Astrocyte of the cerebellum (primary cell): ENCODE results near the gene NT5C3B.

Source experiments
- DNase-seq: peaks from one replicate; pipeline ENCODE4 v3.0.0-alpha.2; 2011; ENCODE audit warnings: low read depth
- H3K4me3 ChIP-seq: 2 replicates; pipeline ENCODE4 v1.5.1; 2011; ENCODE audit warnings: mild to moderate bottlenecking, low read depth, low read length, moderate library complexity
- in situ Hi-C: cut with HindIII; loops from 2 replicates; pipeline ENCODE4 v1.10.0; 2017; ENCODE audit warnings: low sequenced_read_pairs
- TF ChIP-seq, protein P1 (sequence below): IDR thresholded peaks from 2 replicates; pipeline ENCODE4 v1.5.1; 2012; ENCODE audit warnings: low read length, low read depth, moderate library complexity, mild to moderate bottlenecking; ENCODE audit errors: missing control alignments

NT5C3B gene

DNA sequence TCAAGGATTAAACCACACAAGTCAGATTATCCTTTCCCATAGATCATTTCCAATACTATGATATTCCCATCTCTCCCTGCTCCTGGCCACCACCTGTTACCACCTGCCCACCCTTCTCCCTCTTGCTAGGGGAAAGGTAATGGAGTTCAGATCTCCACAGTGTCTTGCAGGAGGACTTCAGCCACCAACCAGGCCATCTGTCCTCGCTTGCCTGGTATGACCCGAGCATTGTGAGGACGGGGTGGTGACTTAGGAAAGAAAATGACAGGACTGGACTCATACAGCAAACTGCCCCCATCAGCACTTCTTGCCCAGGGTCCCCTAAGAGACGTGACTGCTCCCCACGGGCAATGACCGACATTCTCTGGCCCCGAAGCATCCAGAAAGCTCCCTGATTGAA, 12.5 kb downstream of the NT5C3B start:
- in situ Hi-C loops, result no loop called here
- TF ChIP-seq, protein P1, sequence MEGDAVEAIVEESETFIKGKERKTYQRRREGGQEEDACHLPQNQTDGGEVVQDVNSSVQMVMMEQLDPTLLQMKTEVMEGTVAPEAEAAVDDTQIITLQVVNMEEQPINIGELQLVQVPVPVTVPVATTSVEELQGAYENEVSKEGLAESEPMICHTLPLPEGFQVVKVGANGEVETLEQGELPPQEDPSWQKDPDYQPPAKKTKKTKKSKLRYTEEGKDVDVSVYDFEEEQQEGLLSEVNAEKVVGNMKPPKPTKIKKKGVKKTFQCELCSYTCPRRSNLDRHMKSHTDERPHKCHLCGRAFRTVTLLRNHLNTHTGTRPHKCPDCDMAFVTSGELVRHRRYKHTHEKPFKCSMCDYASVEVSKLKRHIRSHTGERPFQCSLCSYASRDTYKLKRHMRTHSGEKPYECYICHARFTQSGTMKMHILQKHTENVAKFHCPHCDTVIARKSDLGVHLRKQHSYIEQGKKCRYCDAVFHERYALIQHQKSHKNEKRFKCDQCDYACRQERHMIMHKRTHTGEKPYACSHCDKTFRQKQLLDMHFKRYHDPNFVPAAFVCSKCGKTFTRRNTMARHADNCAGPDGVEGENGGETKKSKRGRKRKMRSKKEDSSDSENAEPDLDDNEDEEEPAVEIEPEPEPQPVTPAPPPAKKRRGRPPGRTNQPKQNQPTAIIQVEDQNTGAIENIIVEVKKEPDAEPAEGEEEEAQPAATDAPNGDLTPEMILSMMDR, result no peak
- no peak overlapping the region for H3K4me3 ChIP-seq
- no peak for DNase-seq

DNA sequence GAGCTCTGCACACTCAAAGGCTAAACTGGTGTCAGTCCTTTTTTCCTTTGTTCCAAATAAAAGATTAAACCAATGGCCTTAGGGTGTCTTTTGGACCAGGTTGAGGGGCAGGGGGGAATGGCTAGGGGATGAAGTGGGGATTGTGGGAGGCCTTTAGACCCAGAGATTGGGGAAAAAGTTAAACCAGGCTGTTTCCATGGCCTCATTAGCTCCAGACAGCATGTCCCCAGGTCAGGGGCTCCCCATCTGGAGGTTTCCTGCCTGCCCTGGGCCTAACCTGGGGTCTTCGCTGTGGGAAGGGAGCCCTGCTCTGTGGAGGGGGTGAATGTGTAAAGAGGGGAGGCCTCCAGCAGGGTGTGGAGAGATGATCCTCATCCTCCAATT, 12.9 kb downstream of the NT5C3B start:
- no peak for DNase-seq
- TF ChIP-seq, protein P1, result no peak
- no peak overlapping the region for H3K4me3 ChIP-seq
- in situ Hi-C loops, result no loop called here

DNA sequence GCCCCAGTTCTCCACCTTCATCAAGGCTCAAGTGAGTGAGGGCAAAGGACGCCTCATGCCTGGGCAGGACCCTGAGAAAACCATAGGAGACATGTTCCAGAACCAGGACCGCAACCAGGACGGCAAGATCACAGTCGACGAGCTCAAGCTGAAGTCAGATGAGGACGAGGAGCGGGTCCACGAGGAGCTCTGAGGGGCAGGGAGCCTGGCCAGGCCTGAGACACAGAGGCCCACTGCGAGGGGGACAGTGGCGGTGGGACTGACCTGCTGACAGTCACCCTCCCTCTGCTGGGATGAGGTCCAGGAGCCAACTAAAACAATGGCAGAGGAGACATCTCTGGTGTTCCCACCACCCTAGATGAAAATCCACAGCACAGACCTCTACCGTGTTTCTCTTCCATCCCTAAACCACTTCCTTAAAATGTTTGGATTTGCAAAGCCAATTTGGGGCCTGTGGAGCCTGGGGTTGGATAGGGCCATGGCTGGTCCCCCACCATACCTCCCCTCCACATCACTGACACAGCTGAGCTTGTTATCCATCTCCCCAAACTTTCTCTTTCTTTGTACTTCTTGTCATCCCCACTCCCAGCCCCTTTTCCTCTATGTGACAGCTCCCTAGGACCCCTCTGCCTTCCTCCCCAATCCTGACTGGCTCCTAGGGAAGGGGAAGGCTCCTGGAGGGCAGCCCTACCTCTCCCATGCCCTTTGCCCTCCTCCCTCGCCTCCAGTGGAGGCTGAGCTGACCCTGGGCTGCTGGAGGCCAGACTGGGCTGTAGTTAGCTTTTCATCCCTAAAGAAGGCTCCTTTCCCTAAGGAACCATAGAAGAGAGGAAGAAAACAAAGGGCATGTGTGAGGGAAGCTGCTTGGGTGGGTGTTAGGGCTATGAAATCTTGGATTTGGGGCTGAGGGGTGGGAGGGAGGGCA, 13.6 kb downstream of the NT5C3B start:
- no peak for DNase-seq
- TF ChIP-seq, protein P1, result no peak
- no peak overlapping the region for H3K4me3 ChIP-seq
- in situ Hi-C loops, result no loop called here

DNA sequence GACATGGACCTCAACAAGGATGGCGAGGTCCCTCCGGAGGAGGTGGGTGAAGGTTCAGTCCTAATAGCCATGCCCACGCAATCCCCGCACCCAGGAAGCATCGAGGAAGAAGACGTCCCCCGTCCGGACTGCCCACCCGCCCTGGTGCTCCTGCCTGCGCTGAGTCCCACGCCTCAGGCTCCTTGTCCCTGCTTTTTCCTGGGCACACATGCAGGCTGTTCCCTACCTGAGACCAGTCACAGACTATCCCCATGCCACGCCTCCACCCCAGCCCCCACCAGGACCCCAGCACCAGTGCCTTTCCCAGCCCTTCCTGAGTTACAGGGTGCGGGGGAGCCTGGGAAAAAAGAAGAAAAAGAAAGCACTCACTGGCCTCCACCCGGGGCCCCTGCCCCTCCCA, 14.3 kb downstream of the NT5C3B start:
- no peak for DNase-seq
- TF ChIP-seq, protein P1, result no peak
- in situ Hi-C loops, result no loop called here
- H3K4me3 ChIP-seq, result no peak overlapping the region

DNA sequence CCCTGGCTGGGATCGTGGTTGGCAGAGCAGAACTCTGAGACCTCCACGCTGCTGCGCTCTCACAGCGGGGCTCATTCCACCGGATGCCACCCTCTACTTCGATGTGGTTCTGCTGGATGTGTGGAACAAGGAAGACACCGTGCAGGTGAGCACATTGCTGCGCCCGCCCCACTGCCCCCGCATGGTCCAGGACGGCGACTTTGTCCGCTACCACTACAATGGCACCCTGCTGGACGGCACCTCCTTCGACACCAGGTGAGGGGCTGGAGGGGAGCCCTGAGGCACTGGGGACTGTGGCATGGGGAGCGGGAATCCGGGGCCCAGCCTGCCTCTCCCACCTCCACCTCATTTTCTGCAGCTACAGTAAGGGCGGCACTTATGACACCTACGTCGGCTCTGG, 18.0 kb downstream of the NT5C3B start:
- TF ChIP-seq, protein P1, result no peak
- DNase-seq, result no peak
- in situ Hi-C loops, result no loop called here
- H3K4me3 ChIP-seq, result no peak overlapping the region

DNA sequence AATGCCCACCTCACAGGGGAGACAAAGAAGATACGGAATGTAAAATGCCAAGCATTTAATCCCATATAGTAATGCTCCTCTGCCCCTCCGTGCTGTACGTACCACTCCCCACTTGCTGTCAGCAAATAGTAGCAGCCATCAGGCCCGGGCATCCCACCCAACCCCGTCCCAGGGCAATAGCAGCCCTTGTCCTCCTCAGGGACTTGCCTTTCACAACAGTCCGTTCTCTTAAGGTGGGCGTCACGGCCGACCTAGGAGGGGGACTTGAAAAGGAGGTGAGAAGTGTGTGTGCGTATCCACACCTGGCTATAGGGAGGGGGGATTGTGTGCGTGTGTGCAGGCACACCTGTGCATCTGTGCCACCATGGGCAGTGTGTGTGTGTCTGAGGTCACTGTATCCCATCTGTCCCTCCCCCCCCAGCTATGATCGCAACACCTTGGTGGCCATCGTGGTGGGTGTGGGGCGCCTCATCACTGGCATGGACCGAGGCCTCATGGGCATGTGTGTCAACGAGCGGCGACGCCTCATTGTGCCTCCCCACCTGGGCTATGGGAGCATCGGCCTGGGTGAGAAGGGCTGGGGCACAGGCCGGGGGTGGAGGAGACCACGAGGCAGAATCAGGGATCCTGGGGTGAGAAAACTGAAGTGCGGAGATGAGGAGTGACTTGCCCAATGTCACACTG, 19.3 kb downstream of the NT5C3B start:
- no peak overlapping the region for H3K4me3 ChIP-seq
- in situ Hi-C loops, result no loop called here
- TF ChIP-seq, protein P1, result no peak
- no peak for DNase-seq
